HepG2 (cell line): ENCODE results near the gene SH3PXD2A. TPM values are rescaled to one million over a fixed set of nuclear protein-coding genes. Genes with fewer than 3 reads are reported as not detected.

ENCODE experiments used
- AHDC1 ChIP-seq: sonication (generic); formaldehyde crosslinking; IDR thresholded peaks from 2 replicates; pipeline ENCODE4 v1.5.1; 2020; ENCODE audit warnings: mild to moderate bottlenecking, missing genetic modification reagents, borderline replicate concordance
- HINFP ChIP-seq: sonication (generic); formaldehyde crosslinking; IDR thresholded peaks from 2 replicates; pipeline ENCODE4 v1.4.0; 2020; ENCODE audit warnings: low read depth, mild to moderate bottlenecking, missing genetic modification reagents
- HOXA9 ChIP-seq: sonication (generic); formaldehyde crosslinking; IDR thresholded peaks from 2 replicates; pipeline ENCODE4 v1.8.1; 2022; ENCODE audit warnings: missing genetic modification reagents, mild to moderate bottlenecking, moderate library complexity, borderline replicate concordance
- MEF2D ChIP-seq: sonication (generic); formaldehyde crosslinking; IDR thresholded peaks from 2 replicates; pipeline ENCODE4 v1.5.1; 2020; ENCODE audit warnings: mild to moderate bottlenecking, missing genetic modification reagents
- MXI1 ChIP-seq: IDR thresholded peaks from 3 replicates; pipeline ENCODE4 v1.6.1; 2012; ENCODE audit warnings: low read depth, low read length, inconsistent platforms, borderline replicate concordance
- SPEN ChIP-seq: sonication (generic); formaldehyde crosslinking; IDR thresholded peaks from 2 replicates; pipeline ENCODE4 v1.5.1; 2020; ENCODE audit warnings: low read depth, mild to moderate bottlenecking, missing genetic modification reagents
- THAP7 ChIP-seq: sonication (generic); formaldehyde crosslinking; IDR thresholded peaks from 2 replicates; pipeline ENCODE4 v1.8.1; 2023; ENCODE audit warnings: mild to moderate bottlenecking, missing genetic modification reagents
- ZMYM2 ChIP-seq: sonication (generic); formaldehyde crosslinking; IDR thresholded peaks from 2 replicates; pipeline ENCODE4 v1.8.0; 2022; ENCODE audit warnings: mild to moderate bottlenecking, missing genetic modification reagents
- ZMYM3 ChIP-seq: sonication (generic); formaldehyde crosslinking; IDR thresholded peaks from 2 replicates; pipeline ENCODE4 v1.5.1; 2020; ENCODE audit warnings: mild to moderate bottlenecking, missing genetic modification reagents
- ZNF230 ChIP-seq: sonication (generic); formaldehyde crosslinking; IDR thresholded peaks from 2 replicates; pipeline ENCODE4 v1.4.0; 2020; ENCODE audit warnings: mild to moderate bottlenecking, missing genetic modification reagents
- ZNF414 ChIP-seq: sonication (generic); formaldehyde crosslinking; IDR thresholded peaks from 2 replicates; pipeline ENCODE4 v1.5.0; 2020; ENCODE audit warnings: missing genetic modification reagents
- ZNF609 ChIP-seq: sonication (generic); formaldehyde crosslinking; IDR thresholded peaks from 2 replicates; pipeline ENCODE4 v1.4.0; 2020; ENCODE audit warnings: mild to moderate bottlenecking, missing genetic modification reagents, borderline replicate concordance
- ZNF660 ChIP-seq: sonication (generic); formaldehyde crosslinking; IDR thresholded peaks from 2 replicates; pipeline ENCODE4 v1.5.1; 2020; ENCODE audit warnings: mild to moderate bottlenecking, low read depth, missing genetic modification reagents, borderline replicate concordance
- polyA plus RNA-seq, 8 experiments: library from polyadenylated mRNA; depleted of rRNA in 3 of 8; stranded (reverse) in 7 of 8; unstranded in 1 of 8; fragments of >200 nt; fragmentation: Illumina TruSeq in 4 of 8; extraction: Trizol in 4 of 8; gene quantifications; 2 replicates each; pipeline versions ENCODE4 v1.2.1 to v1.2.3, GENCODE V29; 2011 to 2016; ENCODE audit warnings: low read depth in 4 of 8, missing spikeins in 1 of 8, mixed read lengths in 1 of 8; ENCODE audit not compliant: insufficient read depth in 1 of 8
- total RNA-seq, 5 experiments: library from RNA; depleted of rRNA; stranded (reverse); fragments of >200 nt; fragmentation: Illumina TruSeq; extraction: Trizol; gene quantifications; 2 replicates each; pipeline ENCODE4 v1.2.3, GENCODE V29; 2016; ENCODE audit warnings: low read depth in 1 of 5

SH3PXD2A gene
- total and polyA plus RNA-seq, 2 of the 13 experiments (the other 11 are each of a cell fraction or from before 2014, with no cell fraction given): 11.1 to 11.3 TPM

GRCh38 chr10:103578782-103579382 lies 276.5 kb downstream of the SH3PXD2A start (continued):
- TF ChIP-seq AHDC1 (CRISPR knock-in tag) (peak; percentile 22; the same call in 1 of the 2 replicates), MXI1 (no peak), THAP7 (CRISPR knock-in tag) (peak; percentile 25; the same call in 1 of the 2 replicates), ZNF609 (CRISPR knock-in tag) (peak; percentile 86; the same call in 1 of the 2 replicates), SPEN (CRISPR knock-in tag) (peak; percentile 49; the same call in 1 of the 2 replicates), MEF2D (CRISPR knock-in tag) (peak; percentile 31; the same call in 1 of the 2 replicates), ZMYM3 (CRISPR knock-in tag) (peak; percentile 67), HOXA9 (no peak), ZNF230 (CRISPR knock-in tag) (0 out of 2 replicates have a peak, but pooled peaks have one; percentile 63), ZMYM2 (CRISPR knock-in tag) (no peak), ZNF414 (CRISPR knock-in tag) (peak; percentile 65), HINFP (CRISPR knock-in tag) (peak; percentile 54; the same call in 1 of the 2 replicates), ZNF660 (CRISPR knock-in tag) (no peak)
